Loucy (cell line): ENCODE measurements around the gene WDR6.

Source experiments
- CTCF ChIP-seq: fragments of 200-600 bp; sonication (generic); conservative IDR thresholded peaks from 2 replicates; pipeline ENCODE4 v1.5.1; 2014; ENCODE audit warnings: mild to moderate bottlenecking, antibody characterized with exemption, low read length
- EZH2phosphoT487 ChIP-seq: fragments of 200-600 bp; IDR thresholded peaks from 2 replicates; pipeline ENCODE4 v1.6.1; 2018; ENCODE audit warnings: antibody characterized with exemption, mild to moderate bottlenecking, moderate library complexity, borderline replicate concordance

- TF ChIP-seq CTCF (no peak), EZH2phosphoT487 (no peak)
Observed at GRCh38 chr3:49025005-49025792, 18.0 kb downstream of the WDR6 start.
